ENCODE measurements around the gene NELL1.

The NELL1 gene

GRCh38 chr11:20990447-20990846 is 321.1 kb downstream of the NELL1 start:
- Histone ChIP-seq H2BK5ac (ENCODE audit: low read depth, low read length, poor library complexity) (no peak overlapping the region), H3K23ac (ENCODE audit: low read length) (no peak overlapping the region), H3K4ac (ENCODE audit: low read depth, low read length) (no peak overlapping the region), H2AFZ (ENCODE audit: insufficient read depth, low read length, poor library complexity) (no peak overlapping the region), H3K79me1 (ENCODE audit: low read length) (no peaks in the 10 kb centered on the region), H4K8ac (ENCODE audit: low read depth, low read length) (no peak overlapping the region), H4K91ac (ENCODE audit: low read depth, low read length) (no peak overlapping the region), H2BK12ac (ENCODE audit: low read length) (no peak overlapping the region), H3K4me2 (ENCODE audit: low read length) (no peak overlapping the region), H2AK5ac (ENCODE audit: low read length) (no peak overlapping the region), H3K4me3 (ENCODE audit: low read depth, low read length) (no peak overlapping the region), H4K12ac (ENCODE audit: low read depth, low read length) (no peak overlapping the region), H3K18ac (ENCODE audit: low read length) (no peak overlapping the region), H3K9me3 (ENCODE audit: insufficient read depth, low read depth, low read length) (peaks cover 2% of the 10 kb centered on the region), H3K4me1 (ENCODE audit: control insufficient read depth in 1 of 2, insufficient read depth in 2 of 2, low read length in 2 of 2) (no peaks in the 10 kb centered on the region), H3K9ac (ENCODE audit: low read length) (no peak overlapping the region), H3K79me2 (ENCODE audit: control insufficient read depth, insufficient read depth, low read length, poor library complexity) (no peaks in the 10 kb centered on the region), H3K36me3 (ENCODE audit: control insufficient read depth in 1 of 2, insufficient read depth in 2 of 2, low read length in 2 of 2) (no peaks in the 10 kb centered on the region), H3K27ac (ENCODE audit: low read depth, low read length) (no peak overlapping the region), H2BK120ac (ENCODE audit: insufficient read depth, low read length, poor library complexity) (no peak overlapping the region), H3K14ac (ENCODE audit: low read length) (no peak overlapping the region), H3K27me3 (ENCODE audit: insufficient read depth, low read length) (no peaks in the 10 kb centered on the region)
- no CpG with 5 or more reads among the region's 1 CpG for WGBS (ENCODE audit: extremely low coverage, insufficient coverage, insufficient read length)
- DNase-seq = peak in 1 of 2 donors; percentile 11

- no peak overlapping the region for H3K4me2 ChIP-seq (ENCODE audit: low read length)
- H3K27me3 ChIP-seq (ENCODE audit: insufficient read depth, low read length) = no peaks in the 10 kb centered on the region
- no peak overlapping the region for H3K14ac ChIP-seq (ENCODE audit: low read length)
- no peaks in the 10 kb centered on the region for H3K36me3 ChIP-seq (ENCODE audit: control insufficient read depth in 1 of 2, insufficient read depth in 2 of 2, low read length in 2 of 2)
- no peak overlapping the region for H4K8ac ChIP-seq (ENCODE audit: low read depth, low read length)
- no peak overlapping the region for H4K91ac ChIP-seq (ENCODE audit: low read depth, low read length)
- no peaks in the 10 kb centered on the region for H3K4me1 ChIP-seq (ENCODE audit: control insufficient read depth in 1 of 2, insufficient read depth in 2 of 2, low read length in 2 of 2)
- H2AFZ ChIP-seq (ENCODE audit: insufficient read depth, low read length, poor library complexity) = no peak overlapping the region
- H3K23ac ChIP-seq (ENCODE audit: low read length) = no peak overlapping the region
- WGBS (ENCODE audit: extremely low coverage, insufficient coverage, insufficient read length) = no CpG with 5 or more reads among the region's 6 CpGs
- H3K4me3 ChIP-seq (ENCODE audit: low read depth, low read length) = no peak overlapping the region
- H2BK120ac ChIP-seq (ENCODE audit: insufficient read depth, low read length, poor library complexity) = no peak overlapping the region
- H4K12ac ChIP-seq (ENCODE audit: low read depth, low read length) = no peak overlapping the region
- no peak overlapping the region for H3K27ac ChIP-seq (ENCODE audit: low read depth, low read length)
- no peak overlapping the region for H3K18ac ChIP-seq (ENCODE audit: low read length)
- no peak for DNase-seq
- H3K4ac ChIP-seq (ENCODE audit: low read depth, low read length) = no peak overlapping the region
- H3K79me2 ChIP-seq (ENCODE audit: control insufficient read depth, insufficient read depth, low read length, poor library complexity) = no peaks in the 10 kb centered on the region
- H2BK5ac ChIP-seq (ENCODE audit: low read depth, low read length, poor library complexity) = no peak overlapping the region
- H2AK5ac ChIP-seq (ENCODE audit: low read length) = no peak overlapping the region
- no peaks in the 10 kb centered on the region for H3K79me1 ChIP-seq (ENCODE audit: low read length)
- no peak overlapping the region for H3K9ac ChIP-seq (ENCODE audit: low read length)
- no peak overlapping the region for H2BK12ac ChIP-seq (ENCODE audit: low read length)
- peaks cover 2% of the 10 kb centered on the region for H3K9me3 ChIP-seq (ENCODE audit: insufficient read depth, low read depth, low read length)
Measured at GRCh38 chr11:20991471-20991870, 322.1 kb downstream of the NELL1 start.

- H3K79me1 ChIP-seq (ENCODE audit: low read length) = no peaks in the 10 kb centered on the region
- H3K23ac ChIP-seq (ENCODE audit: low read length) = no peak overlapping the region
- H2AFZ ChIP-seq (ENCODE audit: insufficient read depth, low read length, poor library complexity) = no peak overlapping the region
- no peak overlapping the region for H3K4ac ChIP-seq (ENCODE audit: low read depth, low read length)
- no peak overlapping the region for H4K12ac ChIP-seq (ENCODE audit: low read depth, low read length)
- DNase-seq = peak in 1 of 2 donors; percentile 9
- H3K79me2 ChIP-seq (ENCODE audit: control insufficient read depth, insufficient read depth, low read length, poor library complexity) = no peaks in the 10 kb centered on the region
- H3K27me3 ChIP-seq (ENCODE audit: insufficient read depth, low read length) = no peaks in the 10 kb centered on the region
- no peak overlapping the region for H3K9ac ChIP-seq (ENCODE audit: low read length)
- H4K8ac ChIP-seq (ENCODE audit: low read depth, low read length) = no peak overlapping the region
- whole genome bisulfite sequencing (ENCODE audit: extremely low coverage, insufficient coverage, insufficient read length) = no CpG with 5 or more reads among the region's 3 CpGs
- no peaks in the 10 kb centered on the region for H3K4me1 ChIP-seq (ENCODE audit: control insufficient read depth in 1 of 2, insufficient read depth in 2 of 2, low read length in 2 of 2)
- H3K36me3 ChIP-seq (ENCODE audit: control insufficient read depth in 1 of 2, insufficient read depth in 2 of 2, low read length in 2 of 2) = no peaks in the 10 kb centered on the region
- no peak overlapping the region for H4K91ac ChIP-seq (ENCODE audit: low read depth, low read length)
- no peak overlapping the region for H2BK120ac ChIP-seq (ENCODE audit: insufficient read depth, low read length, poor library complexity)
- H2BK12ac ChIP-seq (ENCODE audit: low read length) = no peak overlapping the region
- H2BK5ac ChIP-seq (ENCODE audit: low read depth, low read length, poor library complexity) = no peak overlapping the region
- H3K27ac ChIP-seq (ENCODE audit: low read depth, low read length) = no peak overlapping the region
- H3K4me2 ChIP-seq (ENCODE audit: low read length) = no peak overlapping the region
- no peak overlapping the region for H3K4me3 ChIP-seq (ENCODE audit: low read depth, low read length)
- no peak overlapping the region for H2AK5ac ChIP-seq (ENCODE audit: low read length)
- H3K14ac ChIP-seq (ENCODE audit: low read length) = no peak overlapping the region
- no peak overlapping the region for H3K18ac ChIP-seq (ENCODE audit: low read length)
- no peaks in the 10 kb centered on the region for H3K9me3 ChIP-seq (ENCODE audit: insufficient read depth, low read depth, low read length)
Measured at GRCh38 chr11:21007297-21007696, 337.9 kb downstream of the NELL1 start.

- no peak for DNase-seq
- H2BK120ac ChIP-seq (ENCODE audit: insufficient read depth, low read length, poor library complexity) = no peak overlapping the region
- no peak overlapping the region for H3K4me3 ChIP-seq (ENCODE audit: low read depth, low read length)
- no peak overlapping the region for H3K18ac ChIP-seq (ENCODE audit: low read length)
- H2BK5ac ChIP-seq (ENCODE audit: low read depth, low read length, poor library complexity) = no peak overlapping the region
- H2BK12ac ChIP-seq (ENCODE audit: low read length) = no peak overlapping the region
- no peak overlapping the region for H4K12ac ChIP-seq (ENCODE audit: low read depth, low read length)
- H3K23ac ChIP-seq (ENCODE audit: low read length) = no peak overlapping the region
- no peaks in the 10 kb centered on the region for H3K27me3 ChIP-seq (ENCODE audit: insufficient read depth, low read length)
- H4K91ac ChIP-seq (ENCODE audit: low read depth, low read length) = no peak overlapping the region
- H3K27ac ChIP-seq (ENCODE audit: low read depth, low read length) = no peak overlapping the region
- no peak overlapping the region for H3K4ac ChIP-seq (ENCODE audit: low read depth, low read length)
- H4K8ac ChIP-seq (ENCODE audit: low read depth, low read length) = no peak overlapping the region
- H3K14ac ChIP-seq (ENCODE audit: low read length) = no peak overlapping the region
- WGBS (ENCODE audit: extremely low coverage, insufficient coverage, insufficient read length) = no CpG with 5 or more reads among the region's 3 CpGs
- no peak overlapping the region for H3K9ac ChIP-seq (ENCODE audit: low read length)
- no peaks in the 10 kb centered on the region for H3K79me2 ChIP-seq (ENCODE audit: control insufficient read depth, insufficient read depth, low read length, poor library complexity)
- no peaks in the 10 kb centered on the region for H3K4me1 ChIP-seq (ENCODE audit: control insufficient read depth in 1 of 2, insufficient read depth in 2 of 2, low read length in 2 of 2)
- no peaks in the 10 kb centered on the region for H3K9me3 ChIP-seq (ENCODE audit: insufficient read depth, low read depth, low read length)
- H2AFZ ChIP-seq (ENCODE audit: insufficient read depth, low read length, poor library complexity) = no peak overlapping the region
- H3K79me1 ChIP-seq (ENCODE audit: low read length) = no peaks in the 10 kb centered on the region
- H3K4me2 ChIP-seq (ENCODE audit: low read length) = no peak overlapping the region
- no peak overlapping the region for H2AK5ac ChIP-seq (ENCODE audit: low read length)
- no peaks in the 10 kb centered on the region for H3K36me3 ChIP-seq (ENCODE audit: control insufficient read depth in 1 of 2, insufficient read depth in 2 of 2, low read length in 2 of 2)
Measured at GRCh38 chr11:21018248-21018647, 348.9 kb downstream of the NELL1 start.

Measured in trophoblast cell (in vitro differentiated cells and primary cell).